DOHH2 (cell line): ENCODE results near the gene MAP4K2.
A peak's percentile ranks its signal among the peaks of the same experiment; 100 is the strongest.

ENCODE experiments used
- H3F3A ChIP-seq: fragments of 200-600 bp; sonication (generic), shearing (Covaris generic); 2 replicates; pipeline ENCODE4 v1.6.0; 2016; ENCODE audit warnings: antibody characterized with exemption, mild to moderate bottlenecking; ENCODE audit not compliant: control insufficient read depth, insufficient read depth
- H3K27ac ChIP-seq: fragments of 200-600 bp; sonication (generic); 2 replicates; pipeline ENCODE4 v1.5.1; 2014; ENCODE audit warnings: low read depth, mild to moderate bottlenecking, low read length, moderate library complexity
- H3K27me3 ChIP-seq: fragments of 200-600 bp; sonication (generic); 2 replicates; pipeline ENCODE4 v1.6.1; 2014; ENCODE audit warnings: mild to moderate bottlenecking, low read length, mixed read lengths; ENCODE audit not compliant: control insufficient read depth
- H3K36me3 ChIP-seq: fragments of 200-600 bp; sonication (generic); 2 replicates; pipeline ENCODE4 v1.6.1; 2014; ENCODE audit warnings: mild to moderate bottlenecking, low read length, moderate library complexity, mixed read lengths; ENCODE audit not compliant: control insufficient read depth
- H3K4me1 ChIP-seq: fragments of 200-600 bp; sonication (generic); 2 replicates; pipeline ENCODE4 v1.6.1; 2014; ENCODE audit warnings: mild to moderate bottlenecking, low read length, mixed read lengths; ENCODE audit not compliant: control insufficient read depth
- H3K4me2 ChIP-seq: fragments of 200-600 bp; sonication (generic); 2 replicates; pipeline ENCODE4 v1.6.0; 2014; ENCODE audit warnings: mild to moderate bottlenecking, low read length, moderate library complexity
- H3K4me3 ChIP-seq: fragments of 200-600 bp; sonication (generic); 2 replicates; pipeline ENCODE4 v1.5.1; 2014; ENCODE audit warnings: mild to moderate bottlenecking, low read length, mixed read lengths
- H3K79me2 ChIP-seq: fragments of 200-600 bp; sonication (generic); 2 replicates; pipeline ENCODE4 v1.6.1; 2014; ENCODE audit warnings: mild to moderate bottlenecking, low read length, mixed read lengths; ENCODE audit not compliant: control insufficient read depth
- H3K9me2 ChIP-seq: fragments of 200-600 bp; sonication (generic); replicated peaks from 2 replicates; pipeline ENCODE4 v1.6.1; 2014; ENCODE audit warnings: mild to moderate bottlenecking, low read length, mixed read lengths; ENCODE audit not compliant: control insufficient read depth
- H3K9me3 ChIP-seq: fragments of 200-600 bp; sonication (generic); 2 replicates; pipeline ENCODE4 v1.6.1; 2014; ENCODE audit warnings: antibody characterized with exemption, low read length, mixed read lengths; ENCODE audit not compliant: control insufficient read depth, insufficient read depth
- H4K20me1 ChIP-seq: fragments of 200-600 bp; sonication (generic); 2 replicates; pipeline ENCODE4 v1.6.0; 2014; ENCODE audit warnings: low read depth, mild to moderate bottlenecking, antibody characterized with exemption, low read length, moderate library complexity; ENCODE audit not compliant: control insufficient read depth, insufficient read depth
- EZH2phosphoT487 ChIP-seq: fragments of 200-600 bp; sonication (generic); IDR thresholded peaks from 2 replicates; pipeline ENCODE4 v1.6.1; 2017; ENCODE audit warnings: borderline replicate concordance, mild to moderate bottlenecking, antibody characterized with exemption, low read length, moderate library complexity, mixed read lengths
- TF ChIP-seq, protein P1 (sequence below): fragments of 200-600 bp; sonication (generic); IDR thresholded peaks from one replicate; pipeline ENCODE4 v1.5.1; 2014; ENCODE audit warnings: antibody characterized with exemption, mild to moderate bottlenecking, low read depth, low read length; ENCODE audit not compliant: poor library complexity, severe bottlenecking

Gene MAP4K2

DNA sequence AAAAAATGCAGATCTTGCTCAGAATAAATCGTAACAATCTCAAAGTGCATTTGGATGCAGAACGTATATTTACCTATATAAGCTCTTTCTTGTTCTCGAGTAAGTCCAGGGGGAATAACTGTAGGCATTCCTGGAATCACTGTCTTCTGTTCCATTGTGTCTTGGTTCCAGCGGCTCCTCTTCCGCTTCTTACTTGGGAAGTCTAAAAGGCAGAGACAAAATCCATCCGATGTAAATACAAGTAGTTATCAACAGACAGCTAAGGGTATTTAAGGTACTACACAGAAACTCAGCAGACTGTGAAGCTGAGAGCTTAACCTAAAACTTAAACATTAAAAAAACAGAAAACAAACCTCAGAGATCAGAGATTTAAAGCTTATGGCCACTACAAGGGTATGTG, 26.6 kb downstream of the MAP4K2 start:
- H3K4me1 ChIP-seq = peaks cover 74% of the 10 kb centered on the region
- peak overlapping the region; percentile 85 for H3K4me2 ChIP-seq
- TF ChIP-seq EZH2phosphoT487 = no peak
- TF ChIP-seq, protein P1, sequence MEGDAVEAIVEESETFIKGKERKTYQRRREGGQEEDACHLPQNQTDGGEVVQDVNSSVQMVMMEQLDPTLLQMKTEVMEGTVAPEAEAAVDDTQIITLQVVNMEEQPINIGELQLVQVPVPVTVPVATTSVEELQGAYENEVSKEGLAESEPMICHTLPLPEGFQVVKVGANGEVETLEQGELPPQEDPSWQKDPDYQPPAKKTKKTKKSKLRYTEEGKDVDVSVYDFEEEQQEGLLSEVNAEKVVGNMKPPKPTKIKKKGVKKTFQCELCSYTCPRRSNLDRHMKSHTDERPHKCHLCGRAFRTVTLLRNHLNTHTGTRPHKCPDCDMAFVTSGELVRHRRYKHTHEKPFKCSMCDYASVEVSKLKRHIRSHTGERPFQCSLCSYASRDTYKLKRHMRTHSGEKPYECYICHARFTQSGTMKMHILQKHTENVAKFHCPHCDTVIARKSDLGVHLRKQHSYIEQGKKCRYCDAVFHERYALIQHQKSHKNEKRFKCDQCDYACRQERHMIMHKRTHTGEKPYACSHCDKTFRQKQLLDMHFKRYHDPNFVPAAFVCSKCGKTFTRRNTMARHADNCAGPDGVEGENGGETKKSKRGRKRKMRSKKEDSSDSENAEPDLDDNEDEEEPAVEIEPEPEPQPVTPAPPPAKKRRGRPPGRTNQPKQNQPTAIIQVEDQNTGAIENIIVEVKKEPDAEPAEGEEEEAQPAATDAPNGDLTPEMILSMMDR = no peak
- H3K27me3 ChIP-seq = no peaks in the 10 kb centered on the region
- no peaks in the 10 kb centered on the region for H3K9me3 ChIP-seq
- peaks cover 77% of the 10 kb centered on the region for H3K36me3 ChIP-seq
- peak overlapping the region; percentile 86 for H3K27ac ChIP-seq
- H4K20me1 ChIP-seq = peaks cover 39% of the 10 kb centered on the region
- H3K4me3 ChIP-seq = peak overlapping the region; percentile 96
- H3K79me2 ChIP-seq = peaks cover 77% of the 10 kb centered on the region
- peaks cover 72% of the 10 kb centered on the region for H3F3A ChIP-seq
- H3K9me2 ChIP-seq = no peaks in the 10 kb centered on the region

DNA sequence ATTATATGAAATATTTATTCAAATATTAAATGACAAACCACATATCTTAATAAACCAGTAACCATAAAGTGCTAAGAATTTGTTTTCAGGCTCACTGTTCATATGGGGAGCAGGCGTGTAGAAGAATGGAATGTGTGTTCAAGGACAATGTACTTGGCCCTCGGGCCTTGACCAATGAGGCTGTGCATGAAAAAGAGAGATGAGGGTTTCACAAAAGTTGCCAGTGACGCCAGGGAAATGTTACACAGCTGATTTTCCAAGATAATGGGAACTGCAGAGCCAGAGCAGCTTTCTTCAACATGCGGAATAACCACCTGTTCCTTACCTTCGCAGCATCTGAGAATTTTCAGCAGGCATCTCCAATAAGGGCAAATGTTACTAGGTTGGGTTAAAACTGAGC, 28.9 kb downstream of the MAP4K2 start:
- Histone ChIP-seq H3K36me3 (peaks cover 84% of the 10 kb centered on the region), H3K27me3 (no peaks in the 10 kb centered on the region), H4K20me1 (peaks cover 56% of the 10 kb centered on the region), H3F3A (peaks cover 82% of the 10 kb centered on the region), H3K4me3 (peak overlapping the region; percentile 57), H3K9me2 (no peaks in the 10 kb centered on the region), H3K4me1 (peaks cover 70% of the 10 kb centered on the region), H3K27ac (peak overlapping the region; percentile 86), H3K4me2 (peak overlapping the region; percentile 85), H3K9me3 (no peaks in the 10 kb centered on the region), H3K79me2 (peaks cover 87% of the 10 kb centered on the region)
- no peak for TF ChIP-seq EZH2phosphoT487
- TF ChIP-seq, protein P1 = no peak

DNA sequence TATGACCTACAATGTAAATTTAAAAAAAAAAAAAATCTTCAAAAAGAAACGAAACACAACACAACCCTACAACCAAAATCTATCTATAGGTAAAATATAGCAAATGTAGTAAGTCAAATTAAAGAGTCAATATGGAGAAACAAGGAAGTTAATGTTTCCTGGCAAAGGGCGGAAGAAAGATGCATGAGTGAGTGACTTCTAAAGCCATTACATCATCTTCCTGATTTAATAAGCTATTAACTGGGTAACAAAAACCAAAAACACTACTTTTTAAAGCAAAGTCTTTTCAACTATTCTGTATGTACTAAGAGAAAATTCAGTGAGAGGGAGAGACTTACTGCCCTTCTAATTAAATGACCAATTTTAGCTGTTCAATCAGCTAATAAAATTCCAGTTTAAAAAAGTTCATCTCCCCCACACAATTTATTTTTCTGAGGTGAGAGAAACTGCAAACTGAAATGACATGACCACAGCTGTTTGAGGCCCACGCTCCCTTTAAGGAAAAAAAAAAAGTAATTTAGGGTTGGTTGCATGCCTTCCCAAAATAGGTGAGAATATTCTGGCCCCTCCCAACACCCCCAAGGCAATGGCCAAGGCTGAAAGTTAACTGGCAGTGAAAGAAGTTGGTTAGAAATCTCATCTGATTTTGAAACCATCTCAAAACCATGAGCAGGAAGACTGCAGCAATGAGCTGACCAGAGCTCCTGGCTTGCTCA, 30.6 kb downstream of the MAP4K2 start:
- peak overlapping the region; percentile 57 for H3K4me3 ChIP-seq
- H3K79me2 ChIP-seq = peaks cover 98% of the 10 kb centered on the region
- peaks cover 60% of the 10 kb centered on the region for H4K20me1 ChIP-seq
- no peaks in the 10 kb centered on the region for H3K27me3 ChIP-seq
- H3K4me2 ChIP-seq = peak overlapping the region; percentile 85
- H3K9me2 ChIP-seq = no peaks in the 10 kb centered on the region
- peaks cover 100% of the 10 kb centered on the region for H3K36me3 ChIP-seq
- H3F3A ChIP-seq = peaks cover 94% of the 10 kb centered on the region
- H3K27ac ChIP-seq = peak overlapping the region; percentile 86
- no peaks in the 10 kb centered on the region for H3K9me3 ChIP-seq
- H3K4me1 ChIP-seq = peaks cover 84% of the 10 kb centered on the region
- TF ChIP-seq EZH2phosphoT487 = no peak
- TF ChIP-seq, protein P1 = no peak
